Epithelial cell of esophagus (primary cell): ENCODE measurements around the gene GSTT4.

Experiments
- DNase-seq: peaks from one replicate; pipeline ENCODE4 v3.0.0; 2010; ENCODE audit warnings: low read depth
- H3K4me3 ChIP-seq: 2 replicates; pipeline ENCODE4 v1.5.1; 2011; ENCODE audit warnings: mild to moderate bottlenecking, low read length, control low read depth
- CTCF ChIP-seq: IDR thresholded peaks from 2 replicates; pipeline ENCODE4 v1.5.1; 2011; ENCODE audit warnings: low read depth, mild to moderate bottlenecking, low read length, control low read depth, inconsistent platforms; ENCODE audit not compliant: insufficient read depth; ENCODE audit errors: missing control alignments

Gene GSTT4

GRCh38 chr22:24033731-24034130 lies 28.5 kb upstream of the GSTT4 start:
- no peak for DNase-seq
- no peak overlapping the region for H3K4me3 ChIP-seq
- no peak for TF ChIP-seq CTCF

GRCh38 chr22:24030186-24030702 lies 25.0 kb upstream of the GSTT4 start:
- DNase-seq = no peak
- H3K4me3 ChIP-seq = no peak overlapping the region
- TF ChIP-seq CTCF = no peak

- H3K4me3 ChIP-seq = no peak overlapping the region
- TF ChIP-seq CTCF = no peak
- DNase-seq = no peak
These were observed 24.1 kb upstream of the GSTT4 start for GRCh38 chr22:24029304-24029703.

GRCh38 chr22:24028533-24028932 lies 23.3 kb upstream of the GSTT4 start:
- no peak for DNase-seq
- no peak for TF ChIP-seq CTCF
- H3K4me3 ChIP-seq = no peak overlapping the region

- DNase-seq = no peak
- TF ChIP-seq CTCF = no peak
- no peak overlapping the region for H3K4me3 ChIP-seq
These were observed 22.7 kb upstream of the GSTT4 start for GRCh38 chr22:24027991-24028390.

- no peak for TF ChIP-seq CTCF
- no peak for DNase-seq
These were observed 22.2 kb upstream of the GSTT4 start for GRCh38 chr22:24027389-24027975.

GRCh38 chr22:24026733-24027132 lies 21.5 kb upstream of the GSTT4 start:
- no peak overlapping the region for H3K4me3 ChIP-seq
- TF ChIP-seq CTCF = no peak
- DNase-seq = no peak

More at GRCh38 chr22:24027389-24027975, 22.2 kb upstream of the GSTT4 start:
- H3K4me3 ChIP-seq = no peak overlapping the region
